ENCODE data around the gene PODXL2. TPM values are rescaled to one million over a fixed set of nuclear protein-coding genes. Genes with fewer than 3 reads are reported as not detected.
A peak's percentile ranks its signal among the peaks of the same experiment; 100 is the strongest.

Gene PODXL2
- total and polyA plus RNA-seq, 8 donors: 2.9 to 18.0 (median 14.5) TPM

GRCh38 chr3:127674101-127674721 is 45.2 kb downstream of the PODXL2 start:
- no peaks in the 10 kb centered on the region for H3K9me3 ChIP-seq
- peak in 2 of 4 donors; percentile 27 to 74 for DNase-seq
- no peaks in the 10 kb centered on the region for H3K27me3 ChIP-seq
- no peak for ATAC-seq
- H3K4me3 ChIP-seq: peak overlapping the region in 1 of 2 donors; percentile 99
- H3K4me1 ChIP-seq: peaks cover 0 to 61% of the 10 kb centered on the region in 2 donors
- peak overlapping the region in 1 of 2 donors; percentile 93 for H3K27ac ChIP-seq
- no peak for TF ChIP-seq CTCF (IDR thresholded peaks at IDR 0.05)
- intact Hi-C loops (cut with DNase I): no loop called here
- peaks cover 0 to 29% of the 10 kb centered on the region in 2 donors for H3K36me3 ChIP-seq

GRCh38 chr3:127674790-127675189 is 45.8 kb downstream of the PODXL2 start:
- H3K4me1 ChIP-seq: peaks cover 0 to 67% of the 10 kb centered on the region in 2 donors
- no peak overlapping the region for H3K4me3 ChIP-seq
- H3K36me3 ChIP-seq: peaks cover 0 to 33% of the 10 kb centered on the region in 2 donors
- no peak for TF ChIP-seq CTCF (IDR thresholded peaks at IDR 0.05)
- H3K9me3 ChIP-seq: no peaks in the 10 kb centered on the region
- ATAC-seq (no peak), DNase-seq (peak in 2 of 4 donors; percentile 9 to 64)
- intact Hi-C loops (cut with DNase I): no loop called here
- peak overlapping the region in 1 of 2 donors; percentile 8 for H3K27ac ChIP-seq
- H3K27me3 ChIP-seq: no peaks in the 10 kb centered on the region

- H3K9me3 ChIP-seq: no peaks in the 10 kb centered on the region
- no peak overlapping the region for H3K4me3 ChIP-seq
- intact Hi-C loops (cut with DNase I): no loop called here
- H3K36me3 ChIP-seq: peaks cover 0 to 43% of the 10 kb centered on the region in 2 donors
- DNase-seq (peak in 2 of 4 donors; percentile 29 to 61), ATAC-seq (no peak)
- no peak overlapping the region for H3K27ac ChIP-seq
- no peak for TF ChIP-seq CTCF (IDR thresholded peaks at IDR 0.05)
- H3K4me1 ChIP-seq: peaks cover 0 to 69% of the 10 kb centered on the region in 2 donors
- H3K27me3 ChIP-seq: no peaks in the 10 kb centered on the region
Measured at GRCh38 chr3:127675651-127676391, 46.8 kb downstream of the PODXL2 start.

- ATAC-seq (no peak), DNase-seq (peak in 1 of 4 donors; percentile 53)
- peak overlapping the region in 1 of 2 donors; percentile 82 for H3K27ac ChIP-seq
- peaks cover 0 to 43% of the 10 kb centered on the region in 2 donors for H3K36me3 ChIP-seq
- TF ChIP-seq CTCF (IDR thresholded peaks at IDR 0.05): no peak
- intact Hi-C loops (cut with DNase I): no loop called here
- no peak overlapping the region for H3K4me3 ChIP-seq
- H3K9me3 ChIP-seq: no peaks in the 10 kb centered on the region
- H3K4me1 ChIP-seq: peaks cover 0 to 66% of the 10 kb centered on the region in 2 donors
- H3K27me3 ChIP-seq: no peaks in the 10 kb centered on the region
Measured at GRCh38 chr3:127676456-127676855, 47.5 kb downstream of the PODXL2 start.

GRCh38 chr3:127676921-127677351 is 48.0 kb downstream of the PODXL2 start:
- Histone ChIP-seq H3K4me1 (peaks cover 0 to 62% of the 10 kb centered on the region in 2 donors), H3K27ac (peak overlapping the region in 1 of 2 donors; percentile 82), H3K27me3 (no peaks in the 10 kb centered on the region), H3K36me3 (peaks cover 0 to 43% of the 10 kb centered on the region in 2 donors), H3K4me3 (no peak overlapping the region), H3K9me3 (no peaks in the 10 kb centered on the region)
- intact Hi-C loops (cut with DNase I): no loop called here
- no peak for ATAC-seq
- DNase-seq: peak in 2 of 4 donors; percentile 29 to 74
- no peak for TF ChIP-seq CTCF (IDR thresholded peaks at IDR 0.05)

Data from left lung (tissue), 10 donors.